Measurements from ENCODE around the gene USB1. TPM values are rescaled to one million over a fixed set of nuclear protein-coding genes. Genes with fewer than 3 reads are reported as not detected.
"Not testable (repeated sequence)": the region's sequence is repeated elsewhere in the genome, so short reads cannot be mapped to it uniquely, and the experiment has no call there.

The USB1 gene
- polyA plus RNA-seq, 2 of the 4 experiments (the other 2 are of a cell fraction): 88.8 to 143 TPM

- peak overlapping the region in 1 of 2 experiments; percentile 50; a peak in 2 of 6 replicates for H3K27ac ChIP-seq
- 44% methylated on average over 3 of the region's 12 CpGs for WGBS (ENCODE audit: missing lambda C conversion rate)
- no peak overlapping the region for H3K4me2 ChIP-seq
- no peak overlapping the region for H3K4me3 ChIP-seq
- no peaks in the 10 kb centered on the region for H3K9me3 ChIP-seq
- FAIRE-seq (no peak), DNase-seq (ENCODE audit: low read depth in 1 of 2, low spot score in 1 of 2) (peak in 1 of 2 experiments; percentile 61), ATAC-seq (peak; percentile 79 to 92)
- TF ChIP-seq KDM1A (IDR thresholded peaks at IDR 0.05; ENCODE audit: low read depth): no peak
- 0 out of 3 replicates have a peak, but pooled peaks have one; percentile 11 for TF ChIP-seq SMC3 (IDR thresholded peaks at IDR 0.05)
- no peak for TF ChIP-seq CHD2 (IDR thresholded peaks at IDR 0.05; ENCODE audit: low read length, partially characterized antibody)
- TF ChIP-seq, protein P1, sequence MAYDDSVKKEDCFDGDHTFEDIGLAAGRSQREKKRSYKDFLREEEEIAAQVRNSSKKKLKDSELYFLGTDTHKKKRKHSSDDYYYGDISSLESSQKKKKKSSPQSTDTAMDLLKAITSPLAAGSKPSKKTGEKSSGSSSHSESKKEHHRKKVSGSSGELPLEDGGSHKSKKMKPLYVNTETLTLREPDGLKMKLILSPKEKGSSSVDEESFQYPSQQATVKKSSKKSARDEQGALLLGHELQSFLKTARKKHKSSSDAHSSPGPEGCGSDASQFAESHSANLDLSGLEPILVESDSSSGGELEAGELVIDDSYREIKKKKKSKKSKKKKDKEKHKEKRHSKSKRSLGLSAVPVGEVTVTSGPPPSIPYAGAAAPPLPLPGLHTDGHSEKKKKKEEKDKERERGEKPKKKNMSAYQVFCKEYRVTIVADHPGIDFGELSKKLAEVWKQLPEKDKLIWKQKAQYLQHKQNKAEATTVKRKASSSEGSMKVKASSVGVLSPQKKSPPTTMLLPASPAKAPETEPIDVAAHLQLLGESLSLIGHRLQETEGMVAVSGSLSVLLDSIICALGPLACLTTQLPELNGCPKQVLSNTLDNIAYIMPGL (CRISPR knock-in tag; IDR thresholded peaks at IDR 0.05; ENCODE audit: borderline replicate concordance): no peak
- TF ChIP-seq RAD21 (conservative IDR thresholded peaks at IDR 0.05 in 1 of 2, IDR thresholded peaks at IDR 0.05 in 1 of 2): peak; percentile 49 to 77
- no peak for TF ChIP-seq FOXS1 (CRISPR knock-in tag; IDR thresholded peaks at IDR 0.05)
- TF ChIP-seq MAX (IDR thresholded peaks at IDR 0.05): peak; percentile 51; the same call in 1 of the 2 replicates
- TF ChIP-seq, protein P2, sequence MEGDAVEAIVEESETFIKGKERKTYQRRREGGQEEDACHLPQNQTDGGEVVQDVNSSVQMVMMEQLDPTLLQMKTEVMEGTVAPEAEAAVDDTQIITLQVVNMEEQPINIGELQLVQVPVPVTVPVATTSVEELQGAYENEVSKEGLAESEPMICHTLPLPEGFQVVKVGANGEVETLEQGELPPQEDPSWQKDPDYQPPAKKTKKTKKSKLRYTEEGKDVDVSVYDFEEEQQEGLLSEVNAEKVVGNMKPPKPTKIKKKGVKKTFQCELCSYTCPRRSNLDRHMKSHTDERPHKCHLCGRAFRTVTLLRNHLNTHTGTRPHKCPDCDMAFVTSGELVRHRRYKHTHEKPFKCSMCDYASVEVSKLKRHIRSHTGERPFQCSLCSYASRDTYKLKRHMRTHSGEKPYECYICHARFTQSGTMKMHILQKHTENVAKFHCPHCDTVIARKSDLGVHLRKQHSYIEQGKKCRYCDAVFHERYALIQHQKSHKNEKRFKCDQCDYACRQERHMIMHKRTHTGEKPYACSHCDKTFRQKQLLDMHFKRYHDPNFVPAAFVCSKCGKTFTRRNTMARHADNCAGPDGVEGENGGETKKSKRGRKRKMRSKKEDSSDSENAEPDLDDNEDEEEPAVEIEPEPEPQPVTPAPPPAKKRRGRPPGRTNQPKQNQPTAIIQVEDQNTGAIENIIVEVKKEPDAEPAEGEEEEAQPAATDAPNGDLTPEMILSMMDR (IDR thresholded peaks at IDR 0.05): peak; percentile 17; the same call in 1 of the 3 replicates
- CTCF ChIA-PET: interaction anchor here (0.7 to 5.8 kb wide), 6 partner anchors 22 to 218 kb away, joined by 3 to 31 read pairs (median 4); no protein-coding TSS in a partner anchor
- 0 out of 3 replicates have a peak, but pooled peaks cover 3% of the 10 kb centered on the region for H3K4me1 ChIP-seq
- POLR2A ChIA-PET: no interaction called here
Observed at GRCh38 chr16:57977418-57978069, 23.7 kb upstream of the USB1 start.

- POLR2A ChIA-PET: not testable (repeated sequence)
Observed at GRCh38 chr16:57978070-57978465, 23.1 kb upstream of the USB1 start.

DNA sequence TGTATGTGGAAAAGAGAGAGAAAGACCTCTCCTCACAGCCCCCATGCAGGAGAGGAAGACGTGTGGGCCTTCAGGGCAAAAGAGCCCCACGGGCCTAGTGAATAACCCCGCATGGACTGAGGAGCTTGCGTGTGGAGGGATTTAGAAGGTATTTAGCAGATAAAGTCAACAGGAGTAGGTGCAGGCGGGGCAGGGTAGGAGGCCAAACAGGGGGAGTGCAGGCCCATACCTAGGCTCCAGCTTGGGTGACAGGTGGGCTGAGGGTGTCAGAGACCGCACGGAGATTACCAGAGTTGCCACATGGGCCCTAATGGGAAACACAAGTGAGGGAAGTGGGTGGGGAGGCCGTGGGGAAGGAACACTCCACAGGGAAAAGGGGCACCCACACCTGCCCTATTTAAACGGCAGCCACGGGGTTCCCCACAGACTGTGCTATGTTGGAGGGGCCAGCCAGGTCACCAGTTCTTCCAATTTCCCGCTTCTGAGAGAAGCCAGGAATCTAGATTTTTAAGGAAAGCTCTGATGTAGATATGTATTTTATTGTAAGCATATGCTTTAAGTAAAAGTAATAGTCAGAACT is 22.1 kb upstream of the USB1 start:
- DNase-seq (ENCODE audit: low read depth in 1 of 2, low spot score in 1 of 2): no peak
- TF ChIP-seq RCOR1 (IDR thresholded peaks at IDR 0.05; ENCODE audit: low read depth, low read length) (no peak), RNF2 (IDR thresholded peaks at IDR 0.05; ENCODE audit: borderline replicate concordance, low read depth) (no peak), NR3C1 (IDR thresholded peaks at IDR 0.05) (no peak), SMC3 (IDR thresholded peaks at IDR 0.05) (no peak), ATOH8 (CRISPR knock-in tag; IDR thresholded peaks at IDR 0.05; ENCODE audit: low read depth) (no peak), KDM1A (IDR thresholded peaks at IDR 0.05; ENCODE audit: low read depth) (no peak), NFE2L2 (conservative IDR thresholded peaks at IDR 0.05; ENCODE audit: low read length) (no peak), ZFP36 (IDR thresholded peaks at IDR 0.05; ENCODE audit: borderline replicate concordance, partially characterized antibody) (no peak), HOXA7 (CRISPR knock-in tag; IDR thresholded peaks at IDR 0.05) (no peak), BHLHE40 (IDR thresholded peaks at IDR 0.05; ENCODE audit: low read depth, low read length) (no peak)
- TF ChIP-seq, protein P3, sequence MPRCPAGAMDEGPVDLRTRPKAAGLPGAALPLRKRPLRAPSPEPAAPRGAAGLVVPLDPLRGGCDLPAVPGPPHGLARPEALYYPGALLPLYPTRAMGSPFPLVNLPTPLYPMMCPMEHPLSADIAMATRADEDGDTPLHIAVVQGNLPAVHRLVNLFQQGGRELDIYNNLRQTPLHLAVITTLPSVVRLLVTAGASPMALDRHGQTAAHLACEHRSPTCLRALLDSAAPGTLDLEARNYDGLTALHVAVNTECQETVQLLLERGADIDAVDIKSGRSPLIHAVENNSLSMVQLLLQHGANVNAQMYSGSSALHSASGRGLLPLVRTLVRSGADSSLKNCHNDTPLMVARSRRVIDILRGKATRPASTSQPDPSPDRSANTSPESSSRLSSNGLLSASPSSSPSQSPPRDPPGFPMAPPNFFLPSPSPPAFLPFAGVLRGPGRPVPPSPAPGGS (IDR thresholded peaks at IDR 0.05): no peak
- no peak for ATAC-seq
- Histone ChIP-seq H3K4me3 (no peak overlapping the region), H3K9me3 (no peaks in the 10 kb centered on the region), H3K4me1 (peaks cover 5% of the 10 kb centered on the region), H3K4me2 (no peak overlapping the region), H3K27ac (no peak overlapping the region)
- CTCF ChIA-PET: interaction anchor here (1.4 to 5.8 kb wide), 4 partner anchors 8 to 80 kb away, joined by 3 to 31 read pairs (median 9); partner anchors contain the start of genes CNGB1, USB1 and ZNF319
- FAIRE-seq: no peak
- POLR2A ChIA-PET: no interaction called here
- WGBS (ENCODE audit: missing lambda C conversion rate): 84% methylated on average over 11 of the region's 11 CpGs

More at GRCh38 chr16:57978070-57978465, 23.1 kb upstream of the USB1 start:
- DNase-seq (ENCODE audit: low read depth in 1 of 2, low spot score in 1 of 2); H3K4me1 ChIP-seq; H3K4me2 ChIP-seq; H3K4me3 ChIP-seq; FAIRE-seq; H3K9me3 ChIP-seq; ATAC-seq: not testable (repeated sequence)
- CTCF ChIA-PET: interaction anchor here (1.1 to 5.8 kb wide), 7 partner anchors 7 to 79 kb away, joined by 3 to 31 read pairs (median 5); partner anchors contain the start of gene CNGB1
- WGBS (ENCODE audit: missing lambda C conversion rate): 85% methylated on average over 2 of the region's 2 CpGs
- H3K27ac ChIP-seq: peak overlapping the region in 1 of 2 experiments; percentile 50; a peak in 2 of 6 replicates
